ENCODE measurements around the gene EPHB3. TPM values are rescaled to one million over a fixed set of nuclear protein-coding genes. Genes with fewer than 3 reads are reported as not detected.

The EPHB3 gene
- total and polyA plus RNA-seq, 10 of the 15 experiments (the other 5 are each of a cell fraction or from before 2014, with no cell fraction given): 0.09 TPM; not detected in 9

DNA sequence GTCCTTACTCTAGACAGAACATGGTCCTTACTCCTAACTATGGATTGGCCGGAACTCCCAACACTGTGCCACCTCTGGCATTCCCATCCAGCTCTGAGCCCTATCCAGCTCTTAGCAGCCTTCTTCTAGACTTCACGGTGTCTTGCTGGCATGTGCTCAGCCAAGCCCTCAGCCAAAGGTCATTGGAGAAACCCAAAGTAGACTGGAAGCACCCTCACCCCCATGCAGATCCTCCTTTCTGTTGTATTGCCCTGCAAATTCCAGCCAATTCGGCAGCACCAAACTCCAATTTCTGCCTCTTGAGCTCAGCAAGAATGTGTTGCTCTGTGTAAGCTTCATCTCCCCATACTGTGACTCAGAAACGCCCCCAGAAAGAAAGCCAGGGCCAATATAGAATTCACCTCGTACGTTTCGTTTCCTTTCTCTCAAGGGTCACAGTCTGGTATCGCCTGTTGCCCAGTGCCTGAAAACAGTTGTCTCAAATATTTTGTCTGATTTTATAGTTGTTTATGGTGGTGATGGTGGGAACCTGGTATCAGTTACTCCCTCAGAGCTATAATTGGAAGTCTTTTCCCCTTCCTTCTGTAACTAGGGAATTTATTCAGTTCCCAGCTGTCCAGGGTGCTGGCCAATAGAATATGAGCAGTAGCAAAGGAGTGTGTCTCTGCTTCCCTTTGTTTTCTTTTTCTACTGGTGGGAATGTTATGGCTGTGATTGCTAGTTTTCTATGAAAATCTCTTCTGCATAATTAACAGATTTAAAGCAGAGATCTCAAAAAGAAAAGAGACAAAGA is 28.4 kb upstream of the EPHB3 start (continued):
- TF ChIP-seq E2F4 (IDR thresholded peaks at IDR 0.05; ENCODE audit: low read depth, low read length) (no peak), E2F8 (IDR thresholded peaks at IDR 0.05; ENCODE audit: low read depth, partially characterized antibody) (no peak), SMAD1 (IDR thresholded peaks at IDR 0.05; ENCODE audit: low read depth, partially characterized antibody) (no peak), CHD4 (IDR thresholded peaks at IDR 0.05) (no peak), USF1 (IDR thresholded peaks at IDR 0.05; ENCODE audit: borderline replicate concordance, extremely low read length, insufficient read depth, low read depth, low read length) (no peak), NFYB (IDR thresholded peaks at IDR 0.05; ENCODE audit: insufficient read depth, low read depth, low read length) (no peak), SIX5 (IDR thresholded peaks at IDR 0.05; ENCODE audit: low read depth, low read length, severe bottlenecking) (no peak), WRNIP1 (IDR thresholded peaks at IDR 0.05; ENCODE audit: borderline replicate concordance, low read depth, low read length) (no peak), PML (IDR thresholded peaks at IDR 0.05; ENCODE audit: low read length) (no peak)

All from GM12878 (cell line).